Lower leg skin (tissue), 3 donors: ENCODE data around the gene ARL10.

ENCODE experiments used
- CTCF ChIP-seq, 3 donors: fragments of 450-650 bp; IDR thresholded peaks; one replicate each; pipeline ENCODE4 v1.5.1; 2016; ENCODE audit warnings: antibody characterized with exemption in 3 of 3, mild to moderate bottlenecking in 3 of 3, moderate library complexity in 2 of 3
- POLR2A ChIP-seq, 2 donors: fragments of 450-650 bp; IDR thresholded peaks; one replicate each; pipeline ENCODE4 v1.6.1; 2016 to 2017; ENCODE audit warnings: antibody characterized with exemption in 2 of 2, mild to moderate bottlenecking in 1 of 2, moderate library complexity in 1 of 2

GRCh38 chr5:176384366-176384930 lies 19.2 kb downstream of the ARL10 start:
- TF ChIP-seq CTCF (IDR thresholded peaks at IDR 0.05) (no peak), POLR2A (IDR thresholded peaks at IDR 0.05) (no peak)
